ENCODE measurements around the gene PEF1.

Gene PEF1

GRCh38 chr1:31627930-31628559, 16.6 kb downstream of the PEF1 start:
- DNase-seq (ENCODE audit: low read depth in 2 of 2): no peak

DNA sequence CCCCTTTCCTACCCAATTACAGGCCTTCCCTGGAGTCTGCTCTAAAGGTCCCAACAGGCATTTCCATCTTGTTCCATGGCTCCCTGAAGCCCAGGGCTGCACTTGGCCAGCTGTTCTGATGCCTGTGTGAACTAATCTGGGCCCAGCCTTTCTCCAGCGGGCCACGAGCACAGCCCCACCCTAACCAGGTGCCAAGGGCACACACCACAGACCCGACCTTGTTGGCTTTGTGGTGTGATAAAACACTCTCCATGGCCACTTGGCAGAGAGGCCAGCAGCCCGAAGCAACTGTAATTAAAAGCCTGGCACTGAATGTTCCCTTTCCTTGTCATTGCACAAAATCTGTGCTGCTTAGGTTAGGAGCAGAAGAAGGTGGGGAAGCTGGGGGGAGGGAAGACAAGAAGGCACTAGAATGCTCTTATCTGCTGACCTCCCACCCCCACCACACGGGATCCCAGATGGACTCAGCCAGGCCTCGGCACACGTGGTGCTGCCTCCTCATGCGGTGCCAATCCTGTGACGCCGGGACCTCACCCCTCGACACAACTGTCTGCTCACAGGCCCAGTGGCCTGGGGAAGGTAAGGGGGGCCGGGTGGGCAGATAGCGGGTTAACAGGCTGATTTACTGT, 17.3 kb downstream of the PEF1 start:
- no peak for DNase-seq (ENCODE audit: low read depth in 2 of 2)

DNA sequence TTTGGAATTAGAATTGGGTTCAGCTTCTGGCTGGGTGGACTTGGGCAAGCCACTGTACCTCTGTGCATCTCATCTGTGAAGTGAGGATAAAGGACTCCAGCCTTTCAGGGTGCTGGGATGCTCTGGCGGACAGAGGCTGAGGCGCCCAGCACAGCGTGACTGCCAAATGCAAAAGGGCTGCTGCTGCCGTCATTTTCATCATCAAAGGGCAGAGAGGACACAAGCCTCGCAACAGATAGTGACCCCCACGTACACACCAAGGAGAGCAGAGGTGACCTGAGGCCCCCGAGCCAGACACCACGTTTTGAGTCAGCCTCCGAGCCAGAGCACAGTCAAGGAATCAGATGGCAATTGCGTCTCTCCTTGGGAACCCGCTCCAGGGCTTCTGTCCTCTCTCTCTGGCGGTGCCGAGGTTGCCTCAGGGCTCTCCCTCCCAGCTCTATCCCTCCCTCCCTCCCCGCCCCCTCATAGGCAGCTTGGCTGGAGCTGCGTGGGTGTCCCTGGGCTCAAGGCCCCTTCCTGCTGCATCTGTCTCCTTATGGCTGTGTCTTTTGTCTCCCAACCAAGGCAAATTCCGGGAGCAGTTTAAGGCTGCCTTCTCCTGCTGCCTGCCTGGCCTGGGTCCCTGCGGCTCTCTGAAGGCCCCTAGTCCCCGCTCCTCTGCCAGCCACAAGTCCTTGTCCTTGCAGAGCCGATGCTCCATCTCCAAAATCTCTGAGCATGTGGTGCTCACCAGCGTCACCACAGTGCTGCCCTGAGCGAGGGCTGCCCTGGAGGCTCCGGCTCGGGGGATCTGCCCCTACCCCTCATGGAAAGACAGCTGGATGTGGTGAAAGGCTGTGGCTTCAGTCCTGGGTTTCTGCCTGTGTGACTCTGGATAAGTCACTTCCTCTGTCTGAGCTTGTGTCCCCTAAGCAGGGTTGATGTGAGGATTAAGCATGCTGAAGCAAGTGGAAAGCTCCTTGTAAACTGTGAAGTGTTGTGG, 18.2 kb downstream of the PEF1 start:
- DNase-seq (ENCODE audit: low read depth in 2 of 2): no peak

GRCh38 chr1:31625561-31626222, 19.0 kb downstream of the PEF1 start:
- DNase-seq (ENCODE audit: low read depth in 2 of 2): no peak

- no peak for DNase-seq (ENCODE audit: low read depth in 2 of 2)
Observed at GRCh38 chr1:31624731-31625514, 19.8 kb downstream of the PEF1 start.

DNA sequence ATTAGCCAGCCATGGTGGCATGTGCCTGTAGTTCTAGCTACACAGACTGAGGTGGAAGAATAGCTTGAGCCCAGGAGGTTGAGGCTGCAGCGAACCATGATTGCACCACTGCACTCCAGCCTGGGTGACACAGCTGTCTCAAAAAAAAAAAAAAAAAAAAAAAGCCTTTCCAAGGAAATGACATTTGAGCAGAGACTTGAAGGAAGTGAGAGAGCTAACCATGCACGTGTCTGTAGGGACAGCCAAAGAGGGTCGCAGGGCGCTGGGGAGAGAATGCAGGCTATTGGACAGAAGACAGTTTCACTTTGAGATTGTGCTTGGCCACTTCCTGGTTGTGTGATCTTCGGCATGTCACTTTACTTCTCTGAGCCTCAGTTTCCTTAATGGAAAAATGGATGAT, 20.4 kb downstream of the PEF1 start:
- no peak for DNase-seq (ENCODE audit: low read depth in 2 of 2)

GRCh38 chr1:31623365-31623764, 21.3 kb downstream of the PEF1 start:
- DNase-seq (ENCODE audit: low read depth in 2 of 2): no peak

DNA sequence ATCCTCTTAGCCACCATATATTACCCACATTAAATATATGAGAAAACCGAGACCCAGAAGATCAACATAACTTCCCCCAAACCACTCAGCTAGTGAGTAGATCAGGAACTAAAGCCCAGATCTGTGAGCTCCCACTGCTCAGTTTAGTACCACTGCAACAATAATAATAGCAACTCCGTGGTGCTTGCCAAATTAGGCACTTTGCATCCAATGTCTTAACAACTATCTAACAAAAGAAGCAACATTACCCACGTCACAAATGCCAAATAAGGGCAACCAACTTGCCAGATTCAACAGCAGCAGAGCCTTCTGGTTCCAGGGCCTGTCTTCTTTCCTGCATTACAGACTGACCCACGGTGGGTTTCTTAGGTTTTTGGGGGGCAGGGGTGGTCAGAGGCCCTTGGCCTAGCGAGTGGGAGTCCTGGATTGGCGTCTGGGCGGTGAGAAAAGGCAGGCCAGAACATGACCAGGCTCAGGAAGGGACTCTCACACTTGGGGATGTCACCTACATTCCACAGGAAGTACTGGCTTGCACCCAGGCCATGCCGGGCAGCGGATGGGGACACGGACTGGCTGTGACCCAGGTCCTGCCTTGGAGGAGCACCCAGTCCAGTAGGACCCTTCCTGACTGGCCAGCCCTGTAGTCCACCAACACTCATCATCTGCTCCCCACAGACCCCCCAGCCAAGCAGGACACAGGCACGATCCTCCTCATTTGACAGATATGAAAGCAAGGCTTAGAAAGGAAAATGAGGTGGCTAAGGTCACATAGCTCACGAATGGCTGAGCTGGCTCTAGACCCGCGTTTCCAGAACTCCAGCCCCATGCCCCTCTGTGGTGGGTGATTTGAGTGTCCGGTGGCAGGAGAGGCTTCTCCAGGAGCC, 22.6 kb downstream of the PEF1 start:
- no peak for DNase-seq (ENCODE audit: low read depth in 2 of 2)

DNA sequence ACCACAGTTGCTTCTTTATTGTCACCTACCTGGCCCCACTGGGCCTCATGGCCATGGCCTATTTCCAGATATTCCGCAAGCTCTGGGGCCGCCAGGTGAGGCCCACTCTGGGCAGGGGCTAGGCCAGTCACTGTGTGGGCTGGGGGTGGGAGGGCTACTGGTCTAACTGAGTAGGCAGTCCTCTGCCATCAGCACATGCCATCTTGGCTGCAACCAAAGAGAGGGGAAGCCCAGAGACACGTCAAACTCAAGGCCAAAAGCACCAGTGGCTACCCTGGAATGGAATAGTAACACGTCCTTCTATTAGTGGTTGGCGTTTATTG, 23.2 kb downstream of the PEF1 start:
- no peak for DNase-seq (ENCODE audit: low read depth in 2 of 2)

GRCh38 chr1:31620631-31621497, 23.8 kb downstream of the PEF1 start:
- DNase-seq (ENCODE audit: low read depth in 2 of 2): no peak

GRCh38 chr1:31618916-31619846, 25.5 kb downstream of the PEF1 start:
- DNase-seq (ENCODE audit: low read depth in 2 of 2): no peak

DNA sequence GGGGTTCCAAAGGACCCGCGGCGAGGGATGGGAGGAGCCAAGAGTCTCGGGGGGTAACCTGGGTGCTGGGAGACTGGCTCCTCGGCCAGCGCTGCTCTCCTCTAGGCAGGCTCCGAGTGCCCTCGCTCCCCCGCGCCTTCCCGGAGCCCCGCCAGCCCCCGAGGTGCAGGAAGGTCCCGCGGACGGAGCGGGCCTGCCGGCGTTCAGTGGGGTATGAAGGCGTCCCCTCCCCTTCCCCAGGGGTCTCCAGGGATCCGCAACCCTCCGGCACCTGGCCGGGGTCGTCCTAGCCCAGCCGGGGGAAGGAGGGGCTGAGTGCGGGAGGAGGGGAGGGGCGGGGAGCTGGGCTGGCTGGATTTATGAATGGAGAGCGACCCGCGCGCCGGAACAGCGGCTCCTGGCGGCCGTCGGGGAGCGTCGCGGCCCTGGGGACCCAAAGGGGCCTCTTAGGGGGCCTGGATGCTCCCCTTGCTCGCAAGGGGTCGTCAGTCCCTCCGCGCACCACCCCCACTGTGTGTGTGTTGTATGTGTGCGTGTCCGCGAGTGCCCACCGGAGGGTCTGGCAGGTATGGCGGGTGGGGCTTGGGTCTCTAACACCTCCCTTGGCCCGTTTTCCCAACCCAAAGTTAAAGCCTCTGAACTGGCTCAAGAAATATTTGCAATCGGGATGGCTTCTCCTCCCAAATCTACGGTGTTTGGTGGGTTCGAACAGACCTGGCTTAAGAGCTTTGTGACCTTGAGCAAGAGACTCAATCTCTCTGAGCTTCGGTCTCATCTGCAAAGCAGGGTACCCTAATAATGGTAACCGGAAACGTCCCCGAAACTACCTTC, 26.5 kb downstream of the PEF1 start:
- DNase-seq (ENCODE audit: low read depth in 2 of 2): no peak

DNA sequence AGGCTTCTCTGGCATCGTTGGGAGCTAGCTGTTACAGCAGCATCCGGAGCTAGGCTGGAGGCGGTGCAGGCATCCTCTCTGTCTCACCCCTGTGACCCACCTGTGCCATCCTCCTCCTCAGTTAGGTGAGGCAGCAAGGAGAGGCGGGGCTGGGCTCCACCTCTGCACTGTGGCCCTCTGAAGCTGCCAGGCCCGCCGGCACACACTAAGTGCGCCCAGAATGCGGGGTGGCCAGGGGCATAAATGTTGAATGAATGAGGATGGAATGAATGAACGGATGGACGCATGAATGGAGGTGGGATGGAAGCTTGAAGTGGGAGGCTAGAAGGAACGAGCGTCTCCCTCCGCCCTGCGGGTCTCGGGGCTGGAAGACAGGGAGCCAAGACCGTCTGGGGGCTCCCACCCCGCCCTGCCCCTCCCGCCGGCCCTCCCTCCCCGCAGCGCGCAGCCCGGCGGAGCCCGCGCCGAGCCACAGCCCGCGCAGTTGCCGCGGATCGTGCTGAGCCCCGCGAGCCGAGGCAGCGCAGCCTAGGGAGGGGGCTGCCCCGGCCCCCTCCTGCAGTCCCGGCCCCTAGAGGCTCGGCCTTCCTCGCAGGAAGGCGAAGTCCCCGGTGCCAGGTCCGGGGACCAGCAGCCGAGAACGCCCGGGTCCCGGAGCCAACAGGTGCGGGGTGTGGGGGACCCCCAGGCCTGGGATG, 27.3 kb downstream of the PEF1 start, which contains the start of gene HCRTR1:
TSS of gene HCRTR1 (plus strand) at position 472 of the 698 bp plus-strand sequence. CDS start 1,504 bp downstream, outside the sequence.
- no peak for DNase-seq (ENCODE audit: low read depth in 2 of 2)

DNA sequence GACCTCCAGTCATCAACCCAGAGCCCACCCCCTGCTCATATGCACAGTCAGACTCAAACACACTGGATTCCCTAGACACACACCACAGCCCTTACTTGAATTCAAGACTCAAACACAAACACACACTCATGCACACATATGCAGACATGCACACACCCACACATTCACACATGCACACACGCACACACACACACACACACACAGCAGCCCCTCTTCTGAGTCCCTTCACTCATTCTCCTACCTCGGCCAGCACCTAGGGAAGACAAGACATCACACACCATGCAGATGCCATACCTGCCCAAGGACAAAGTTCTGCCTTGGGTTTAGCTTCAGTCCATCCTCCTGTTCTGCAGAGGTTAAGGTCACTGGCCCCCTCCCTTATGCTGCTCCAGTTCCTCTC, 28.7 kb downstream of the PEF1 start:
- no peak for DNase-seq (ENCODE audit: low read depth in 2 of 2)

GRCh38 chr1:31615414-31615813, 29.3 kb downstream of the PEF1 start:
- no peak for DNase-seq (ENCODE audit: low read depth in 2 of 2)

- no peak for DNase-seq (ENCODE audit: low read depth in 2 of 2)
Observed at GRCh38 chr1:31614414-31615005, 30.2 kb downstream of the PEF1 start.

Measured in activated CD8-positive, alpha-beta memory T cell treated with anti-CD3 and anti-CD28 coated beads for 4 hours (primary cell).